ENCODE data around the gene ADGRL1. TPM values are rescaled to one million over a fixed set of nuclear protein-coding genes. Genes with fewer than 3 reads are reported as not detected.

Gene ADGRL1
- total and polyA plus RNA-seq, 2 of the 8 experiments (the other 6 are each of a cell fraction or from before 2014, with no cell fraction given) = 95.6 to 112 TPM

DNA sequence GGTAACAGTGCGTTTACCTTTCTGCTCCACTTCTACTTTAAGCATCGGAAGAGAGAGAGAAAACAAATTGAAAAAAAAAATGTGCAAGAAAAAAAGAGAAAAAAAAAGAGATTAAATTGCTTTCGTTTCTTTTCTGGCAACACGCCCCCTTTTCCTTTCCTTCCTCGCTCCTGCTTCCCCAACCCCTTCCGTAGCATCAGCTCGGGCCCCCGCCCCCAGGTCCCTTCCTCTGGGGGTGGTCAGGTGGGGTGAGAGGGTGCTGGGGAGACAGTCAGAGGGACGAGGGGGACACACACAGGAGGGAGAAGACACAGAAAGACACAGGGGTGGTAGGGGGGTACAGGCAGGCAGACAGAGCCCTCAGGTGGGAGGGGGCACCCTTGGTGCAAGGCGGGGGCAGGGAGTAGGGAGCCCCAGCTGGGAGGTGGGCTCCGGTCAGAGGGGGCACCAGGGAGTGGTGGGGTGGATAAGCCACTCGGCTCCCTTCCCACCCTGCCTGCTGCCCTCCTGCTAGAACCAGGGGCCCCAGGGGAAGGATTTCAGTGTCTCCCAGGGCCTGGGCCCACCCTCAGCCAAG lies 38.9 kb downstream of the ADGRL1 start:
- Histone ChIP-seq H2AK5ac (ENCODE audit: low read depth, low read length) (no peak overlapping the region), H3K9ac (replicated peaks in 1 of 4; ENCODE audit: extremely low read depth in 1 of 4, low read depth in 3 of 4, low read length in 3 of 4) (0 out of 7 replicates have a peak overlapping the region, but pooled peaks of 1 of the 4 experiments have one; percentile 22), H3K18ac (ENCODE audit: extremely low read depth, low read length) (no peak overlapping the region), H2BK20ac (ENCODE audit: low read length) (no peak overlapping the region), H3K23me2 (ENCODE audit: low read depth, low read length) (no peaks in the 10 kb centered on the region), H4K20me1 (replicated peaks in 1 of 2; ENCODE audit: control insufficient read depth in 1 of 2, insufficient read depth in 2 of 2, low read length in 2 of 2) (peaks cover 4 to 21% of the 10 kb centered on the region in 2 experiments), H3K14ac (ENCODE audit: insufficient read length) (no peak overlapping the region), H3K56ac (replicated peaks; ENCODE audit: insufficient read length, low read depth, low read length) (no peak overlapping the region), H4K8ac (ENCODE audit: extremely low read depth, insufficient read depth, low read length) (no peak overlapping the region; the same call in 1 of the 2 replicates), H3K79me2 (ENCODE audit: control insufficient read depth in 1 of 2, insufficient read depth in 2 of 2, low read length in 2 of 2) (no peaks in the 10 kb centered on the region), H2BK15ac (ENCODE audit: low read length) (no peak overlapping the region), H4K5ac (ENCODE audit: insufficient read length, low read depth, low read length) (no peak overlapping the region), H2BK120ac (replicated peaks; ENCODE audit: low read depth, low read length) (no peak overlapping the region), H3K27ac (ENCODE audit: low read depth, low read length) (no peak overlapping the region), H3K4ac (replicated peaks; ENCODE audit: insufficient read length, low read depth, low read length) (no peak overlapping the region), H2AFZ (ENCODE audit: low read length) (no peak overlapping the region), H3K4me1 (replicated peaks in 1 of 4; ENCODE audit: control insufficient read depth in 3 of 4, insufficient read depth in 4 of 4, low read length in 3 of 4) (peaks cover 0 to 7% (median 4%) of the 10 kb centered on the region in 4 experiments; a peak in 3 of 7 replicates), H3K4me3 (ENCODE audit: extremely low read depth in 1 of 4, insufficient read depth in 2 of 4, low read depth in 3 of 4, low read length in 4 of 4) (no peak overlapping the region), H3K9me3 (ENCODE audit: insufficient read depth in 2 of 2, low read depth in 1 of 2, low read length in 1 of 2) (no peaks in the 10 kb centered on the region), H4K91ac (replicated peaks; ENCODE audit: insufficient read length, low read length) (no peak overlapping the region), H2BK12ac (ENCODE audit: low read depth, low read length) (no peak overlapping the region), H3K27me3 (replicated peaks in 1 of 4; ENCODE audit: control insufficient read depth in 3 of 4, extremely low read depth in 1 of 4, insufficient read depth in 3 of 4, low read length in 3 of 4) (no peaks in the 10 kb centered on the region), H3K23ac (ENCODE audit: insufficient read length) (no peak overlapping the region), H3K36me3 (ENCODE audit: control insufficient read depth in 2 of 4, insufficient read depth in 4 of 4, low read length in 3 of 4) (peaks cover 18 to 49% (median 35%) of the 10 kb centered on the region in 4 experiments; a peak in 7 of 8 replicates), H3K79me1 (ENCODE audit: low read depth, low read length) (peaks cover 4% of the 10 kb centered on the region; the same call in 1 of the 2 replicates), H2BK5ac (ENCODE audit: low read depth, low read length) (no peak overlapping the region; the same call in 1 of the 2 replicates), H3K4me2 (ENCODE audit: insufficient read depth in 1 of 2, low read depth in 2 of 2, low read length in 2 of 2) (no peak overlapping the region)
- no peak for DNase-seq (ENCODE audit: low read depth in 1 of 2, low spot score in 2 of 2)
- WGBS, 2 experiments (ENCODE audit: extremely low coverage in 1 of 2, insufficient coverage in 1 of 2, insufficient read length in 1 of 2, insufficient replicate concordance in 2 of 2, low coverage in 1 of 2, low lambda C conversion rate in 2 of 2, missing lambda C conversion rate in 1 of 2) = 88% methylated on average over 4 of the region's 12 CpGs; no CpG with 5 or more reads in 1 of the 2 experiments
- ChIA-PET POLR2A (ENCODE audit: partially characterized antibody) (interaction anchor here (0.8 to 3.6 kb wide), 5 partner anchors 9 to 35 kb away, joined by 3 to 20 read pairs (median 3); no protein-coding TSS in a partner anchor), CTCF (ENCODE audit: partially characterized antibody) (interaction anchor here (1.5 to 1.7 kb wide), 2 partner anchors 20 to 181 kb away, joined by 4 read pairs; no protein-coding TSS in a partner anchor)
- no peak for TF ChIP-seq SP1 (IDR thresholded peaks at IDR 0.05; ENCODE audit: low read depth, low read length)
- no peak for TF ChIP-seq SAP30 (IDR thresholded peaks at IDR 0.05; ENCODE audit: insufficient read depth, insufficient replicate concordance, low read length)
- no peak for TF ChIP-seq HDAC6 (IDR thresholded peaks at IDR 0.05; ENCODE audit: low read depth, low read length)
- TF ChIP-seq TEAD4 (IDR thresholded peaks at IDR 0.05; ENCODE audit: low read depth, low read length) = no peak
- no peak for TF ChIP-seq JUN (IDR thresholded peaks at IDR 0.05; ENCODE audit: low read depth, low read length)
- no peak for FAIRE-seq
